CD14-positive monocyte (primary cell): ENCODE measurements around the gene SPTBN4. TPM values are rescaled to one million over a fixed set of nuclear protein-coding genes. Genes with fewer than 3 reads are reported as not detected.

Experiments
- DNase-seq, 3 donors: peaks; one replicate each; pipeline ENCODE4 v3.0.0-alpha.2; 2011 to 2022
- H2AFZ ChIP-seq: 2 replicates; pipeline ENCODE4 v1.6.0; 2012; ENCODE audit warnings: mild to moderate bottlenecking, low read depth, low read length, inconsistent platforms; ENCODE audit not compliant: insufficient read depth, poor library complexity, severe bottlenecking
- H3K27ac ChIP-seq, 2 donors: 1 replicate in 1 of 2; 2 replicates in 1 of 2; pipeline ENCODE4 v1.5.1; 2012 to 2013; ENCODE audit warnings: low read length in 2 of 2, control low read depth in 1 of 2, inconsistent platforms in 1 of 2, low read depth in 1 of 2, mild to moderate bottlenecking in 1 of 2
- H3K27me3 ChIP-seq, 2 donors: one replicate each; pipeline versions ENCODE4 v1.6.0 to v1.6.1; 2011 to 2013; ENCODE audit warnings: low read length in 2 of 2; ENCODE audit not compliant: control insufficient read depth in 2 of 2, insufficient read depth in 2 of 2
- H3K36me3 ChIP-seq, 2 donors: replicated peaks in 1 of 2; 1 replicate in 1 of 2; 2 replicates in 1 of 2; pipeline versions ENCODE4 v1.5.1 to v1.6.1; 2012 to 2013; ENCODE audit warnings: low read length in 2 of 2, control low read depth in 1 of 2, inconsistent platforms in 1 of 2, mild to moderate bottlenecking in 1 of 2; ENCODE audit not compliant: insufficient read depth in 2 of 2, control insufficient read depth in 1 of 2
- H3K4me1 ChIP-seq, 2 donors: 1 replicate in 1 of 2; 2 replicates in 1 of 2; pipeline versions ENCODE4 v1.5.1 to v1.6.1; 2012 to 2013; ENCODE audit warnings: low read length in 2 of 2, control low read depth in 1 of 2, inconsistent platforms in 1 of 2, mild to moderate bottlenecking in 1 of 2, moderate library complexity in 1 of 2; ENCODE audit not compliant: insufficient read depth in 2 of 2, control insufficient read depth in 1 of 2
- H3K4me2 ChIP-seq: replicated peaks from 2 replicates; pipeline ENCODE3; 2012; ENCODE audit warnings: low read length, moderate library complexity, mild to moderate bottlenecking; ENCODE audit not compliant: poor library complexity, severe bottlenecking; ENCODE audit errors: extremely low read depth
- H3K4me3 ChIP-seq, 3 experiments: fragments of 200-600 bp in 1 of 3; sonication (generic) in 1 of 3; replicated peaks in 1 of 3; 1 replicate in 2 of 3; 2 replicates in 1 of 3; pipeline ENCODE4 v1.5.1; 2011 to 2013; ENCODE audit warnings: low read length in 3 of 3, mild to moderate bottlenecking in 3 of 3, control low read depth in 2 of 3, low read depth in 2 of 3, inconsistent platforms in 1 of 3, moderate library complexity in 1 of 3
- H3K79me2 ChIP-seq: 2 replicates; pipeline ENCODE4 v1.6.0; 2012; ENCODE audit warnings: mild to moderate bottlenecking, control low read depth, inconsistent platforms, low read length, moderate library complexity; ENCODE audit not compliant: insufficient read depth
- H3K9ac ChIP-seq: 2 replicates; pipeline ENCODE4 v1.6.0; 2017; ENCODE audit warnings: low read length, mild to moderate bottlenecking; ENCODE audit not compliant: insufficient read depth, poor library complexity, severe bottlenecking
- H3K9me3 ChIP-seq, 2 donors: replicated peaks in 1 of 2; 1 replicate in 1 of 2; 2 replicates in 1 of 2; pipeline versions ENCODE4 v1.5.1 to v1.6.1; 2012 to 2013; ENCODE audit warnings: low read length in 2 of 2, control low read depth in 1 of 2; ENCODE audit not compliant: control insufficient read depth in 1 of 2, insufficient read depth in 1 of 2
- H4K20me1 ChIP-seq: 2 replicates; pipeline ENCODE4 v1.6.0; 2012; ENCODE audit warnings: mild to moderate bottlenecking, low read length, control low read depth, moderate library complexity; ENCODE audit not compliant: insufficient read depth
- H3K27ac Mint-ChIP-seq, 7 donors: one replicate each; pipeline ENCODE4 v1.8.0; 2020; ENCODE audit warnings: mild to moderate bottlenecking in 7 of 7, mixed read lengths in 7 of 7, moderate library complexity in 6 of 7, inconsistent platforms in 2 of 7
- H3K27me3 Mint-ChIP-seq, 3 donors: one replicate each; pipeline ENCODE4 v1.8.0; 2021 to 2022; ENCODE audit warnings: low read depth in 3 of 3, mild to moderate bottlenecking in 3 of 3, mixed read lengths in 3 of 3, moderate library complexity in 3 of 3, inconsistent platforms in 1 of 3
- H3K36me3 Mint-ChIP-seq, 2 donors: one replicate each; pipeline ENCODE4 v1.8.0; 2020; ENCODE audit warnings: mixed read lengths in 2 of 2, inconsistent platforms in 1 of 2, mild to moderate bottlenecking in 1 of 2
- H3K4me1 Mint-ChIP-seq: one replicate; pipeline ENCODE4 v1.8.0; 2020; ENCODE audit warnings: mild to moderate bottlenecking, mixed read lengths
- H3K4me3 Mint-ChIP-seq, 2 donors: one replicate each; pipeline ENCODE4 v1.8.0; 2020; ENCODE audit warnings: mild to moderate bottlenecking in 2 of 2, mixed read lengths in 2 of 2, moderate library complexity in 1 of 2
- H3K9me3 Mint-ChIP-seq, 7 donors: one replicate each; pipeline ENCODE4 v1.8.0; 2020 to 2022; ENCODE audit warnings: mixed read lengths in 7 of 7, mild to moderate bottlenecking in 6 of 7, moderate library complexity in 6 of 7, inconsistent platforms in 2 of 7
- WGBS: methylation state at CpG from one replicate; pipeline ENCODE4 v1.1.5; 2013; ENCODE audit warnings: missing lambda C conversion rate; ENCODE audit not compliant: insufficient coverage; 5-methylcytosine and 5-hydroxymethylcytosine counted together
- intact Hi-C, 2 donors: fragments of 100-400 bp; cut with micrococcal nuclease; formaldehyde crosslinking; loops; one replicate each; pipeline versions ENCODE4 v1.15.0 to v1.15.1; 2023
- polyA plus RNA-seq, 3 donors: library from polyadenylated mRNA; depleted of rRNA in 1 of 3; unstranded in 2 of 3; stranded (reverse) in 1 of 3; fragments of 300-500 nt in 2 of 3; fragments of >200 nt in 1 of 3; fragmentation: Illumina TruSeq in 2 of 3; gene quantifications; 1 replicate in 2 of 3; 2 replicates in 1 of 3; pipeline ENCODE4 v1.2.3, GENCODE V29; 2012 to 2021
- TF ChIP-seq, protein P1 (sequence below): fragments of 200-600 bp; IDR thresholded peaks from one replicate; pipeline ENCODE4 v1.8.0; 2022; ENCODE audit warnings: antibody characterized with exemption, mild to moderate bottlenecking

Gene SPTBN4
- polyA plus RNA-seq, 3 donors: 0.07 TPM; not detected in 2

DNA sequence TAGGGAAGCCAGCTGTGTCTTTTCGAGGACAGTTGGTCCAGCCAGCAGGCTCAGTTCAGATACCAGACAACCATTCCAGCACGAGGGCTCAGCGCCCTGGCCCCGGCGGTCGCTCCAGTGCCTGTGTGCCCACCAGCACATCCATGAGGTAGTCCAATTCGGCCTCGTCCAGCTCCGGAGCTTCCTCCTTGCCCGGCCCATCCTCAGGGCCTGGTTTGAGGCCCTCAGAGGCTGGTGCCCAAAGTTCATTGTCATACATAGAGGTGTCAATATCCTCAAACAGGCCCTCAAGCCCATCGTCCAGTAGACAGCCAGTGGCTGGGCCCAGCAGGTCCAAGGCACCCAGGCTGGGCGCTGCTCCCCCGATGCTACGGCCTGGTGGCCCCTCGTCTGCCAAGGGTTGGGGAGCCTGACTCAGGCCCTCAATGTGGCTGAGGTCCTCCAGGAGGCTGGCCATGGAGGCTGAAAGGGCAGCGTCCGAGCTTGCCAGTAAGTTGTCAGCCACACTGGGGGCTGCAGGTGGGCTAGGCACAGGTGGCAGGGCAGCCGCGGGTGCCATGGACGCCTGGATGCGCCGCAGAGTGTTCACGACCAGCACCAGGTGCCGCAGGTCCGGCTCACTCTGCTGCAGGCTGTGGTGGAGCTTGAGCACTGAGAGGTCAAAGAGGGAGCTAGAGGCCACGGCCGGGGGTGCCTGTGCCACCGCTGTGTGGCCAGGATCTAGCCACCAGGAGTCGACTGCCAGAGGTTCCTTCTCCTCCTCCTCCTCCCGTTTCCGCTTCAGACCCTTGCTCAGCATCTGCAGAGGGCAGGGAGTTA is 43.8 kb upstream of the SPTBN4 start:
- peaks cover 0 to 5% (median under 1%) of the 10 kb centered on the region in 3 donors for H3K27me3 Mint-ChIP-seq
- Histone ChIP-seq H3K27ac (no peak overlapping the region), H3K9ac (no peak overlapping the region), H3K79me2 (peaks cover 37% of the 10 kb centered on the region), H3K9me3 (no peaks in the 10 kb centered on the region), H3K27me3 (no peaks in the 10 kb centered on the region), H3K4me3 (no peak overlapping the region), H4K20me1 (peaks cover 22% of the 10 kb centered on the region), H2AFZ (no peak overlapping the region), H3K36me3 (peaks cover 12 to 13% of the 10 kb centered on the region in 2 donors), H3K4me2 (no peak overlapping the region), H3K4me1 (peaks cover 19 to 36% of the 10 kb centered on the region in 2 donors)
- H3K4me1 Mint-ChIP-seq: peaks cover 30% of the 10 kb centered on the region
- H3K4me3 Mint-ChIP-seq: no peak overlapping the region
- H3K36me3 Mint-ChIP-seq: peaks cover 14 to 15% of the 10 kb centered on the region in 2 donors
- TF ChIP-seq, protein P1, sequence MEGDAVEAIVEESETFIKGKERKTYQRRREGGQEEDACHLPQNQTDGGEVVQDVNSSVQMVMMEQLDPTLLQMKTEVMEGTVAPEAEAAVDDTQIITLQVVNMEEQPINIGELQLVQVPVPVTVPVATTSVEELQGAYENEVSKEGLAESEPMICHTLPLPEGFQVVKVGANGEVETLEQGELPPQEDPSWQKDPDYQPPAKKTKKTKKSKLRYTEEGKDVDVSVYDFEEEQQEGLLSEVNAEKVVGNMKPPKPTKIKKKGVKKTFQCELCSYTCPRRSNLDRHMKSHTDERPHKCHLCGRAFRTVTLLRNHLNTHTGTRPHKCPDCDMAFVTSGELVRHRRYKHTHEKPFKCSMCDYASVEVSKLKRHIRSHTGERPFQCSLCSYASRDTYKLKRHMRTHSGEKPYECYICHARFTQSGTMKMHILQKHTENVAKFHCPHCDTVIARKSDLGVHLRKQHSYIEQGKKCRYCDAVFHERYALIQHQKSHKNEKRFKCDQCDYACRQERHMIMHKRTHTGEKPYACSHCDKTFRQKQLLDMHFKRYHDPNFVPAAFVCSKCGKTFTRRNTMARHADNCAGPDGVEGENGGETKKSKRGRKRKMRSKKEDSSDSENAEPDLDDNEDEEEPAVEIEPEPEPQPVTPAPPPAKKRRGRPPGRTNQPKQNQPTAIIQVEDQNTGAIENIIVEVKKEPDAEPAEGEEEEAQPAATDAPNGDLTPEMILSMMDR: no peak
- 96% methylated on average over 25 of the region's 31 CpGs for whole genome bisulfite sequencing
- no peak for DNase-seq
- intact Hi-C loops: loop anchor here in 1 of 2 donors (10.0 kb wide), 1 partner anchor 118 kb away; no protein-coding TSS in a partner anchor
- H3K27ac Mint-ChIP-seq: peak overlapping the region in 2 of 7 donors; percentile 62 to 95
- H3K9me3 Mint-ChIP-seq: no peaks in the 10 kb centered on the region

DNA sequence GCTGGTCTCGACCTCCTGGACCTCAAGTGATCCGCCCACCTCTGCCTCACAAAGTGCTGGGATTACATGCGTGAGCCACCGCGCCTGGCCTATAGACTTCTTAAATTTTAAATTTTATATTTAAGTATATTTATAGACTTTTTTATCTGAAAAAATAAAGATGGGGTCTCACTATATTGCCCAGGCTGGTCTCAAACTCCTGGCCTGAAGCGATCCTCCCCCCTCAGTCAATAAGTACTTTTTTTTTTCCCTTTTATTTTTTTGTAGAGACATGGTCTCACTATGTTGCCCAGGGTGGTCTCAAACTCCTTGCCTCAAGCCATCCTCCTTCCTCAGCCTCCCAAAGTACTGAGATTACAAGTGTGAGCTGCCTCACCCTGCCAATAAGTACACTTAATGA is 42.9 kb upstream of the SPTBN4 start:
- H3K4me2 ChIP-seq: peak overlapping the region; percentile 83
- peaks cover 37% of the 10 kb centered on the region for H3K79me2 ChIP-seq
- H3K27me3 ChIP-seq: no peaks in the 10 kb centered on the region
- H2AFZ ChIP-seq: no peak overlapping the region
- peaks cover 14 to 15% of the 10 kb centered on the region in 2 donors for H3K36me3 Mint-ChIP-seq
- TF ChIP-seq, protein P1: no peak
- no peaks in the 10 kb centered on the region for H3K9me3 Mint-ChIP-seq
- peaks cover 19 to 31% of the 10 kb centered on the region in 2 donors for H3K4me1 ChIP-seq
- no peak overlapping the region for H3K9ac ChIP-seq
- peaks cover 22% of the 10 kb centered on the region for H4K20me1 ChIP-seq
- no CpG with 5 or more reads among the region's 6 CpGs for WGBS
- H3K27me3 Mint-ChIP-seq: peaks cover 0 to 7% (median 0%) of the 10 kb centered on the region in 3 donors
- DNase-seq: no peak
- intact Hi-C loops: loop anchor here in 1 of 2 donors (10.0 kb wide), 1 partner anchor 119 kb away; no protein-coding TSS in a partner anchor
- no peak overlapping the region for H3K27ac ChIP-seq
- H3K9me3 ChIP-seq: no peaks in the 10 kb centered on the region
- H3K4me3 ChIP-seq: peak overlapping the region in 1 of 3 experiments; percentile 94
- no peak overlapping the region for H3K27ac Mint-ChIP-seq
- H3K4me1 Mint-ChIP-seq: peaks cover 25% of the 10 kb centered on the region
- peak overlapping the region in 1 of 2 donors; percentile 42 for H3K4me3 Mint-ChIP-seq
- H3K36me3 ChIP-seq: peaks cover 12 to 13% of the 10 kb centered on the region in 2 donors
